ENCODE data around the gene GOLIM4.

Gene GOLIM4

GRCh38 chr3:167998253-167998652, 97.5 kb downstream of the GOLIM4 start:
- no peak for DNase-seq (ENCODE audit: low read depth in 2 of 2)

- no peak for DNase-seq (ENCODE audit: low read depth in 2 of 2)
These were observed 99.2 kb downstream of the GOLIM4 start for GRCh38 chr3:167996514-167996913.

- no peak for DNase-seq (ENCODE audit: low read depth in 2 of 2)
These were observed 103.3 kb downstream of the GOLIM4 start for GRCh38 chr3:167992381-167992780.

- DNase-seq (ENCODE audit: low read depth in 2 of 2) = no peak
These were observed 104.5 kb downstream of the GOLIM4 start for GRCh38 chr3:167991213-167991612.

GRCh38 chr3:167989999-167990398, 105.7 kb downstream of the GOLIM4 start:
- no peak for DNase-seq (ENCODE audit: low read depth in 2 of 2)

GRCh38 chr3:167989066-167989465, 106.7 kb downstream of the GOLIM4 start:
- DNase-seq (ENCODE audit: low read depth in 2 of 2) = no peak

- no peak for DNase-seq (ENCODE audit: low read depth in 2 of 2)
These were observed 112.1 kb downstream of the GOLIM4 start for GRCh38 chr3:167983583-167983982.

- DNase-seq (ENCODE audit: low read depth in 2 of 2) = no peak
These were observed 117.2 kb downstream of the GOLIM4 start for GRCh38 chr3:167978486-167978885.

- DNase-seq (ENCODE audit: low read depth in 2 of 2) = no peak
These were observed 117.7 kb downstream of the GOLIM4 start for GRCh38 chr3:167978071-167978470.

GRCh38 chr3:167976516-167977361, 119.0 kb downstream of the GOLIM4 start:
- no peak for DNase-seq (ENCODE audit: low read depth in 2 of 2)

- no peak for DNase-seq (ENCODE audit: low read depth in 2 of 2)
These were observed 121.8 kb downstream of the GOLIM4 start for GRCh38 chr3:167973901-167974300.

- no peak for DNase-seq (ENCODE audit: low read depth in 2 of 2)
These were observed 122.7 kb downstream of the GOLIM4 start for GRCh38 chr3:167973046-167973445.

GRCh38 chr3:167972502-167972901, 123.2 kb downstream of the GOLIM4 start:
- no peak for DNase-seq (ENCODE audit: low read depth in 2 of 2)

- no peak for DNase-seq (ENCODE audit: low read depth in 2 of 2)
These were observed 126.2 kb downstream of the GOLIM4 start for GRCh38 chr3:167969548-167969947.

- no peak for DNase-seq (ENCODE audit: low read depth in 2 of 2)
These were observed 128.3 kb downstream of the GOLIM4 start for GRCh38 chr3:167967257-167968036.
